ENCODE data around the gene CPNE5. TPM values are rescaled to one million over a fixed set of nuclear protein-coding genes. Genes with fewer than 3 reads are reported as not detected.

CPNE5 gene
- total RNA-seq, 1 donor from 2014 or later, result 0.15 TPM

DNA sequence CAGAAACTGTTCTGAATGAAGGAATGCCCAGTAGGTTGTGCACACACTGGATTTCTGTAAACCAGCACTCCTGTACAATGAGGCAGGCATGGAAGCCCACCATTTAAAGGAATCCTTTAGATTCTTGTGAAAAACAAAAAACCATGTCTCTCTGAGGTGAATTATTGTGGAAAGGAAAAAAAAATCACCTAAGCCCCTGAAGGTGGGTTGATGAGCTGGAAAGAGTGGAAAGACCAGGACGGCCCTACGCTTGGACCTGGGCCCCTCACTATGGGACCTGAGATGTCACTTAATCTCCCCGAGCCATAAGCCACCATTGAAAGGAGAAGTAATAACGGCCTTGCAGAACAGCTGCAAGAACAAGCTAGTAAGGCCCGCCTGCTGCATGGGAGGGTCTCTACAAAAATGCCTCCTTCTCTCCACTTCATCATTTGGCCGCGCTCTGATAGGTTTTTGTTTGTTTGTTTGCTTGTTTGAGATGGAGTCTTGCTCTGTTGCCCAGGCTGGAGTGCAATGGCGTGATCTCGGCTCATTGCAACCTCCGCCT lies 72.8 kb downstream of the CPNE5 start:
- DNase-seq (ENCODE audit: low read depth), result no peak

DNA sequence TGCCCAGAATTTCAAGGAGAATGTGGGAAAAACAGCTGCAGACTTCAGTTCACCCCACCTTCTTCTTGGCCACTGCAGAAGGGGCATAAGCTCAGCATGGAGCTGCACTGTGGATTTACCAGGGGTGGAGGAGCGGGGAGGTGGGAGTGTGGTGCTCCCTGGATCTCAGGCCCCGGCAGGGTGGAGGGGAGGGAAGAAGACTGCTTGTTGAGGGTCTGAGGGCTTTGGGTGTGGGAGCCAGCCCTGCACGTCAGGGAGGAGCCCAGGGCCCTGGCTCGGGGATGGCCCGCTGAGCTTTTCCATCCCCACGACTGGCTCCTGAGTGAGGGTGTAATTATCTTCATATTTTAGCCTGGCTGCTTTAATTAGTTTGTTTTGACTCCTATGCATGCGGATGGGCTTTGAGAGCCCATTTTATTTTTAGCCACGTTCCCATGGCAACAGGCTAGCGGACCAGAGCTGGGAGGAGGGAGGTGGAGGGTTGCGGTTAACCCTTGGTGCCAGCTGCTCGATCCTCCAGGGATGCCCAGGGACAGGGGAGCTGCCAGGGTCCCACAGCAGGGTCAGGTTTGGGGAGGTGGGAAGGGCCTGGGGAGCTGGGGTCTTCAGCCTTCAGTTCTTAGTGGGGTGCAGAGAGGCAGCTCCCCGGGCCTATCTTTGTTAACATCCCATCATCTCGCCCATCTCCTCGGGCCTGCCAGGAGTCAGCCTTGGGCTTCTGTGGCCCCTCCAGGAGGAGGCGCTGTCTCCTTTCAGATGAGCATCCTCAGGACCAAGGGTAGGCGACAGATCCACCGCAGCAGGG lies 73.4 kb downstream of the CPNE5 start:
- peak; percentile 66 for DNase-seq (ENCODE audit: low read depth)

DNA sequence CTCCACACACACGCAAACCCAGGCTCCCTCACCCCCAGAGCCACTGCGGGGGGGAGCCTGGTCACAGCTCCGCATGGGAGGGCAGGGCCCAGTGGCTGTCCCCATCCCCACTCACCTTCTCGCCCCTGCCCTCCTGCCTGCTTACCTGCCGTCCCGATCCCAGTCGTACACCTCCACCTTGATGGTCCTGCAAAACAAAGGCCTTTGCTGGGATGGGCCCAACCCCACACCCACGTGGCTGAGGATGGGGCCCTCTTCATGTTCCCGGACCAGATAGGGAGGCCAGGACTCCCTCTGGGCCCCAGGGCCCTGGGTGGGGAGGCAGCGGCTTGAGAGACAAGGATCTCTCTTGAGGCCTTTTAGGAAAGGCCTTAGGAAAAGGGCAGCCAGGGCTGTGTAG lies 74.1 kb downstream of the CPNE5 start:
- DNase-seq (ENCODE audit: low read depth), result no peak

DNA sequence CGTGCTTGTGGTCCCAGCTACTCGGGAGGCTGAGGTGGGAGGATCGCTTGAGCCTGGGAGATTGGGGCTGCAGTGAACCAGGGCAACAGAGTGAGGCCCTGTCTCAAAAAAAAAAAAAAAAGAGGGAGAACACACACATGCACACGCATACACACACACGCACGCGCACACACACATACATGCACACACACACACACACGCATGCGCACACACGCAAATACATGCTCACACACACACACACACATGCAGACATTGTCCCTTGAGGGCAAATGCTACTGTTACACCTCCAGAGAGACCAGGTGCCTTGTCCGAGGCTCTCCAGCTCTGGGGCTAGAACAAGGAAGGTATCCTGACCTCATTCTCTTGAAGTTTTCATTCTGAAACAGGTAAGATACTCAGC lies 77.1 kb downstream of the CPNE5 start:
- no peak for DNase-seq (ENCODE audit: low read depth)

DNA sequence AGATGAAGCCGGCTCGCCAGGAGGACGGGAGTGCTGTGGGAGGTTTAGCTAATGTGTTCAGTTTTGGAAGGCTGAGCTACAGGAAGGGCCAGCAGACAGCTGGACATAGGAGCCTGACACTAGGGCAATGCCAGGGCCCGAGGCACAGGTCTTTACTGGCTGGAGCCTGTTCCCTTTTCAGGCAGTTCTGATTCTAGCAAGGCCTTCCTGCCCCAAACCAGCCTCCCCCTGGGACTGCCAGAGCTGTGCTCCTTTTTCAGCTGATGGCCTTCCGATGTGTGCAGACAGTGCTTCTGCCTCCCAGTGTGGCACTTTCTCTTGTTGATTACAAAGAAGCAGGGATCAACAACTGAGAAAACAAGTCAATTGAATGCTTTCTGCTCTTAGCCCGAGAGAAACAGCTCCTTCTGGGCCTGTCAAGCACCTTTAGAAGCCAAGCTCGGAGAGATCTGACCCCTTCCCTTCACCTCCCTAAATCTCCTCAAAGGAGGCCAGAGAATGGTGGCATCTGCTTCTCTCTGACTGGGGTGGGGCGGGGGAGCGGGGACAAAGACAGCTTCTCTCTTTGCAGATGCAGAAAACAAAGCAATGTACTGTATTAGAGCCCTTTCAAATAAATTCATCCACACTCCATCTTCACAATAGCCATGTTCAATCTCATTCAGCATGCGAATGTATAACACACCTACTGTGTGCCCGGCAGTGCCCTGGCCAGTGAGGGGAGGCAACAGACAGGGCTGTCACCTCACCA lies 78.4 kb downstream of the CPNE5 start:
- no peak for DNase-seq (ENCODE audit: low read depth)

DNA sequence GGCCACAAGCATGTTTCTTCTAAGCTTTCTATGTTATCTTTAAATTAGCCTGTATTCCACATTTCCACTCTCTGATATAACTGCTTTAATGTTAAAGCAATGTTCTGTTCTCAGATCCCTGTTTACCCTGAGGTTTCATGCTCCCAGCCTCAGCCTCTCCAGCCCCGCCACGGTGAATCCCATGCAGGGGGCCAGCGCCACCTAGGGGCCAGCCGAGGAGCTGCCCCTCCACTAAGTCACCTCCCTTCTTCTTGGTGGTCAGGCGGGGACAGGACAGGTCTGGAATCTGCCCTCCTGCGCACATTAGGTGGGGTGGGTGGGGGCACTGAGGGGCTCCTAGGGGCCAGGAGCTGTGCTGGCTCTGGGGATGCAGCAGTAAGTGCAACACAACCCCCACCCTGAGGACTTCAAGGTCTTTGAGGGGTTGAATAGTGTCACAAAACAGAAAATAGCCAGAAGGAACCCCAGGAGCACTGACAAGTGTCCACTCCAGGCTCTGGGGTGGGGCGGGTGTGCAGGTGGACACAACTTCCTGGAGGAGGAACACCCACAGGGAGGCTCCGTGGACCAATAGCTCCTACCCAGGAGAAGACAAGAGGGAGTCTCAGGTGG lies 80.0 kb downstream of the CPNE5 start:
- DNase-seq (ENCODE audit: low read depth), result peak; percentile 44

DNA sequence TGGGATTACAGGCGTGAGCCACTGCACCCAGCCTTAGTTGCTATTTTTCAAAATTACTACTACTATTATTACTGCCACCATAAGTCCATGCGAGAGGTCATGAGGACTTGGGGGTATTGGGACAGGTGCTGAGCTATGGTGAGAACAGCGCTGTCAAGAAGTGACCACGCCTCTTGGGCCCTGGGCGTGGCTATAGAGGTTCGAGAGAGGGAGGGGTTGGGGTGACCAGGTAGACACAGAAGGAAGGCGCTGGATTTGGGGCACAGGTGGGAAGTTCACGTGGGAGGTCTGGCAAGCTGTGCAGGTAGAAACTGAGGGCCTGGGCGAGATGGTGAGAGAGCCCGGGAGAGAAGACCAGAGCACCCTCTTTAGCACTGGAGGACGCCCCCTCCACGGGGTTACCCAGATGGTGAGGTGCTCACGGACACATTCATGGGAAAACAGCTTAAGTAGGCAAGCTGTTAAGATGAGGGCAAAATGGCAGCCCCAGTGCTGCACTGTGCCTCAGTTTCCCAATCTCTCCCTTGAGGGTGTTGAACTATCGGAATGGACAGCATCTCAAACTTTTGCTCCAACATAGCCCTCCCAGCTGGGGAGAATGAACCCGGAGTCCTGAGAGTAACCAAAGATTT lies 80.6 kb downstream of the CPNE5 start:
- no peak for DNase-seq (ENCODE audit: low read depth)

DNA sequence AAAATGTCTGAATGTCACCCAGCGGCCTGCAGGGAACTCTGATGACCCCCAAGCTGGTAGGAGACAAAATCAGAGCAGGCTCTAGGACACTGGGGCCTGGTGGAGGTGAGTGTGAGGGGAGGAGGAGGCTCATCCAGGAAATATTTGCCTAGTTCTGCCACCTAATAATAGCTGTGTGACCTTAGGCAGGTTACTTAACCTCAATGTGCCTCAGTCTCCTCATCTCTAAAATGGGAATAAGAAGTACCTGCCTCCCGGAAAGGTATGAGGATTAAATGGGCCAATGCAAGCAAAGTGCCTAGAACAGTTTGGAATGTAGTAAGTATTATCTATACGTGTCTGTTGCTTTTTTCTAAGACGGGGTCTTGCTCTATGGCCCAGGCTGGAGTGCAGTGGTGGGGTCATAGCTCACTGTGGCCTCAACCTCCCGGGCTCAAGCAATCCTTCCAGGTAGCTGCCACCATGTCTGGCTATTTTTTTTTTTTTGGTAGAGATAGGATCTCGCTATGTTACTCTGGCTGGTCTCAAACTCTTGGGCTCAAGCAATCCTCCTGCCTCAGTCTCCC lies 81.2 kb downstream of the CPNE5 start:
- no peak for DNase-seq (ENCODE audit: low read depth)

DNA sequence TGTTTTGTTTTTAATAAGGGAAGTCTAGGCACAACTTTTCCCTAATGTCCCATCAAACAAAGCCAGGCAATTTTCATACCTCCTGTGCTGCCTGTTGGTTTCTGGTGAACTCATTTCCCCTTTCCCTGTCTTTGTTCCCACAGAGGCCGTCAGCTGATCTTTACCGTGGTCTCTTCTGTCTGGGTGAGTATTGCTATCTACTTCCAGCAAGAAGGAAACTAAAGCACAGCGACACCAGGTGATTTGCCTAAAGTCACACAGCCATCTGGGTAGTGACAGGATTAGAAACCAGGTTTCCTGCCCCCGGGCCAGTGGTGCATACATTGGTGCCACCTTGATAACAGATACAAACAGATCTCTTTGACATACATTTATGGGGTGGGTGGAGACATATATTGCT lies 82.0 kb downstream of the CPNE5 start:
- no peak for DNase-seq (ENCODE audit: low read depth)

DNA sequence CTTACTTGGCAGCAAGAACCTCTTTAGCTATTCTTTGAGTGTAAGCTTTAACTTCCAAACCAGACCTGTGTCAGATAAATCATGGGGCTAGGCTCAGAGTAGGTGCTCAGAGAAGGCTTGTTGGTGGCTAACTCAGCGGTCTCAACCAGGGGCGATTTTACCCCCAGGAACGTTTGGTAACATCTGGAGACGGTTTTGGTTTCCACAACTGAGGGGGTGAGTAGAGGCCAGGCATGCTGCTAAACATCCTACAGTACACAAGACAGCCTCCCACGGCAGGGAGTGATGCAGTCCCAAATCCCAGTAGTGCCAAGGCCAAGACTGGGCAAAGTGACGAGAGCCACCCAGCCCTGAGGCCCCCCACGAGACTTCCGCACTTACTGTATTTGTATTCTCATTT lies 82.5 kb downstream of the CPNE5 start:
- no peak for DNase-seq (ENCODE audit: low read depth)

DNA sequence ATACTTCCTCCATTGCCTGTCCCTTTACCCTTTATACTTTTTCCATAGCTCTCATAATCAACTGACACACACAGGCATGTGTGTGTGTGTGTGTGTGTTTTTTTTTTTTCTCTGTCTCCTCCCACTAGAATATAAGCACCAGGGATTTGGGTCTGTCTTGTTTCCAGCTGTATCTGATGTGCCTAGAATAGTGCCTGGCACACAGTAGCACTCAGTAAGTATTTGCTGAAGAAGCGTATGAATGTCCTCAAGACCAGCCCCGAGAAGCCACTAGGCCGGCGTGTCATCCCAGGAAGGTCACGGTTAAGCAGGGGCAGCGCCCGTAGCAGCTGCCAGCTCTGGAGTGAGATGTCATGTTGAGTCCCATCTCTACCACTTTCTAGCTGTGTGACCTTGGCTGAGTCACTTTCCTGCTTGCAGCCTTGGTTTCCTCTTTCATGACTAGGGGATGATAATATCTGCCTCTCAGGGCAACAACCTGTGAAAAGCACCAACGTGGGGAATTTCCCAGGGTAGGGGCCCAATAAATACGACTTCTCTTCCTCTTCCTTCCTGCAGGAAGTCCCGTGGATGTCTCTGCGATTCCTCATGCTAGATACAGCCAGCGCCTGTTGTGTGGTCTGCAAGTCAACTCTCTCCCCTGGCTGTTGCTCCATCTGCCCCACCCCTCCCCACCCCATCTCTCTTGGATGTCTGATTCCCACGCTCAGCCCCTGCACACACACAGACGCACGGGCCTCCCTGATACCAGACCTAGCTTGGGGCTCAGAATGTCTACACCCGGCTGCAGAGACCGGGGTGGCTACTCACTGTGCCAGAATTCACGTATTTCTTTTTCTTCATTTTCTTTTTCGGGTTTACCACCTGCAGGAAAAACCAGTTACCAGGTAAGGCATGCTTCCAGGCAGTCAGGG lies 83.6 kb downstream of the CPNE5 start:
- peak; percentile 25 for DNase-seq (ENCODE audit: low read depth)

DNA sequence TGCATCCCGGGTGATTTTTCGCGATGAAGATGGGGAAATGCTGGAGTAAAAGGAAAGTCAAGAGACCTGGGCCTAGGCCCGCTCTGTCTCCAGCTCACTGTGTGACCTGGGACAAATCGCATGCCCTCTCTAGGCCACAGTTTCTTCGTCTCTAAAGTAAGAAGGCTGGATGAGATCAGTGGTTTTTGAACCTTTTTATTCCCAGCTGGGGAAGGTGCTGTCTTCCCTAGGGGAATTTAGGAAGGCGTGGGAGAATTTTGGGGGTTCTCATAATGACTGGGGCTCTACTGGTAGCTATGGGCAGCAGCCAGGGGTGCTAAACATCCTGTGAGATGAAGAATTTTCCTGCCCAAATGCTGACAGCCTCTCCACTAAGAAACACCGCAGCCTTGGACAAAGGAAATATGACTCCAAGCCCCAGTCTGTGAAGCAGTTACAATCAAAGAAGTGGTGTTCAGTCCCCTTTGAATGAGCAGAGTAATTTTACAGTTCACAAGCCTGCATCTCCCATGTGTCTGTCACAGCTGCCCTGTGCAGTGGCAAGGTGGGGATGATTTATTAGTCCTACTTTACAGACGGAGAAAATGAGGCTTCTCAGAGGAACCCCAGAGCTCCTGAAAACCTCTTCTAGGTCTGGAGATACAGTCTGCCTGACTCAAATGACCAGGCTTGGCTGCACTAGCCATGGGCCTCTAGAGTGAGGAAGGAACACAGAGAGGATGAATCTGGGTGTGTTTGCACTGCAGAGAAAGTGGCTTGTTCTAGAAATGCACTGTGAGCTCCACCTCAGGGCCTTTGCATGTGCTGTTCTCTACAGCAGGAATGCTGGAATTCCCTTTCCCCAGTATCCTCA lies 84.4 kb downstream of the CPNE5 start:
- no peak for DNase-seq (ENCODE audit: low read depth)

DNA sequence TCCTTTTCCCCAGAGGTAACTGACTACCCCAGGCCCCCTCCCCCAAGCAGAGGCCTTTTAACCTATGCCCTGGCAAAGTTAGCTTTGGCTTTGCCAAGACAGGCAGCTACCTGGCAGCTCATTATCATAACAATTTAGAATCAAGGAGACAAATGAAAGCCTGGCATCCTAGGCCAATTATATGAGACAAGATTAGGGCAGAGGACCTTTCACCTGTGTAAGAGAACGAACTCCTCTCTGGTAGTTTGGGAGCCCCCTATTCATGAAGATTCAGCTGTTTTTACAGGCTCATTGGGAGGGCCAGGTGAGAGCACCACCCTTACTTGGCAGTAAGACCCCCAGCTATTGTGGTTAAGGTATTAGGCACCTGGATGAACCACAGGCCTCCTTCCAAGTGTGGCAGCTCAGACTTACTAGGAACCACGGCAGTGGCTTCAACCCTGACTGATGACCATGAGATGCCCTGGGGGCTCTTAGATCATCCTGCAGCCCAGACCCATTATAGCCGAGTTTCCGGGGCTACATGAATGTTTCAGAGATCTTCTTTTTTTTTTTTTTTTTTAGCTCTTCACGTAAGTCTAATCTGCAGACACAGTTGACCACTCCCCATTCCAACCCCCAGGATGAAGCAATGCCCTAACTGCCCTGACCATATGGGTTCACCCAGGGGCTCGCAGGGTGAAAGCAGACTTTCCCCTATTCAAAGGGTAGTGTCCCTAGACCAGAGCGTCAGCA lies 85.4 kb downstream of the CPNE5 start:
- no peak for DNase-seq (ENCODE audit: low read depth)

DNA sequence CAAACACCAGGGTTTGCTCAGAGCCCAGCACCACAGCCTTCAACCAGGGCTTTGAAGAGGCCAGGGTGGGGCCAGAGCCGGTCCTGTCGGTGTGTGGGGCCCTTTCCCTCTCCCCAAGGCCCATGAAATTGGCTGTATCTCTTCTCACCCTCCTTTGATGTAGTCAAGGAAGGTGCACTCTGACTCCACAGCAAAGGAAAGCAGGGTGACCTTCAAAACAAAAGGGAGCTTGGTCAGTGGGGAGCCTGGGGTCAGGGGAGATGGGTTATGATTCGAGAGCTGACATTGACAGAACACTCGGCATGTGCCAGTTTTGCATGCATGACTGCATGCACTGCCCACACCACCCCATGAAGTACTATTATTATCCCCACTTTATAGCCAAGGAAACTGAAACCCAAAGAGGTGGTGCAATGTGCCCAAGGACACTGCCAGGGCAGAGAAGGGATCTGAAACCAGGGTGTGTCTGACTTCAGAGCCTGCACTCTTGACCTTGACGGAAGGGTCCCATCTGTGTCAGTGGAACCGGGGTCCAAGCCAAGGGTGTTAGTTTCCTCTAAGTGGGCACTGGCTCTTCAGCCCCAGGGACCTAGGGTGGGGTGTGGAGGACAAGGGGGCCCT lies 86.2 kb downstream of the CPNE5 start:
- no peak for DNase-seq (ENCODE audit: low read depth)

DNA sequence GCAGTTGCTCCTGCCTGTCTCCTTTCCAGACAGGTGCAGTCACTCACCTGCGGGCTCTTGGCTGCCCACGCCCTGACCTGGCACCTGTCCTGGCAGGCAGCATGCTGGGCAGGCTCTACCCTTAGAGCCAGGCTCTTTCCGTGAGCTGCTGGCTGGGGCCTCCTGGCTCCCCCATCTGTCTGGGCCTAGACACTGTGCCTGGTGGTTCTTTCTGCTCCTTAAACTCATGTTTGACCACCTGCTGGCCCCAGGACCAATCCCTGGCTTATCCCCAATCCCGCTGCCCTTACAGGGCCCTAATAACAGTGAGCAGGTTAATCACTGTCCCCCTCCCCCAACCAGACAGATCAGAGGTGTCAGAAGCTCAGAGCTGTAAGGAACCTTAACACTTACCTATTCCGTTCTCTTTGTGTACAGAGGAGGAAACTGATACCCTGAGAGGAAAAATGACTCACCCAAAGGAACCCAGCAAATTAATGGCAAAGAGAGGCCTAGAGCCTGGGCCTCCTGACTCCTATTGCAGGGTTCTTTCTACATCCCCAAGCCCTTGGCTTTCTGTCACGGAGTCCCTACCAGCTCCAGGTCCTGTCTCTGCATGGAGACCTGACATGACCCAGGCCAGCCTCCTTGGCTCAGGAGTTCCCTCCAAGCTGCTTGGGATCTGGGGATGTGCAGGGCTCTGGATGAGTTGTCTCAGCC lies 86.9 kb downstream of the CPNE5 start:
- no peak for DNase-seq (ENCODE audit: low read depth)

DNA sequence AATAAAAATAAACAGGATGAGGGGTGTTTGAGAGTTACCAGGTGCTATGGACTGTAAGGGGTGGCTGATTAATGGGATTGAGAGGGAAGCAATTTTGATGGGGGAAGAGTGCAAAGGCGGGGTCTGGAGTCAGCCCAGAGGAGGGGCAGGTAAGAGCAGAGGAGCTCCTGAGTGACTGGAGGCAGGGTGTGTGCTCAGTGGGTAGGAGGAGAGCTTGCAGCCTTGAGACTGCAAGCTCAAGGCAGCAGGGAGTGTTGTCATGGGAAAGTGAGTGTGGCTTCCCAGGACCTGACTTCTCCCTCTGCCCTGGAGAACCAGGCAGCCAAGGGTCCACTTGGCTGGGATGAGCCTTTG lies 87.4 kb downstream of the CPNE5 start:
- no peak for DNase-seq (ENCODE audit: low read depth)

DNA sequence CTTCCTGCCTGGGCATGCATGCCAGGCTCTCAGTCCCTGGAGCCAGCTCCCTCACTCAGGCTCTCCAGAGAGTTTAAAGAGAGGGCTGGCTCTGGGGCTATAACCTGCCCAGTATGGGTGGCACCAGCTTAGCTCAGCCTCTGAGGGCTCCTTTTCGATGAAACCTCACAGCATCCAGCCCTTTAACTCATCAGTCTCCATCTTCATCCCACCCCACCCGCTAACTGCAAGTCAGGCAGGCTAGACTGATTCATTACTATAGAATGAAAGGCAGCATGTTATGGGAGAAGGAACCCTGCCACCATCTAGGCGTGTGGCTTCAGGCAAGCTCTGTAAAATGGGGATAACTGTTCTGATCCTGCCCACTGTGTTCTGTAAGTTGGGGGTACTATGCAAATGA lies 88.2 kb downstream of the CPNE5 start:
- no peak for DNase-seq (ENCODE audit: low read depth)
